HG03196 (cell line): ENCODE measurements around the gene FRMD4A.

ENCODE experiments used
- ATAC-seq: cut with Tn5 transposase; IDR thresholded peaks from one replicate; pipeline ENCODE4 v1.9.1; 2021; ENCODE audit not compliant: unreplicated experiment

The FRMD4A gene

GRCh38 chr10:13695588-13695987 is 635.1 kb downstream of the FRMD4A start:
- ATAC-seq = no peak

GRCh38 chr10:13693783-13694700 is 636.7 kb downstream of the FRMD4A start:
- no peak for ATAC-seq

DNA sequence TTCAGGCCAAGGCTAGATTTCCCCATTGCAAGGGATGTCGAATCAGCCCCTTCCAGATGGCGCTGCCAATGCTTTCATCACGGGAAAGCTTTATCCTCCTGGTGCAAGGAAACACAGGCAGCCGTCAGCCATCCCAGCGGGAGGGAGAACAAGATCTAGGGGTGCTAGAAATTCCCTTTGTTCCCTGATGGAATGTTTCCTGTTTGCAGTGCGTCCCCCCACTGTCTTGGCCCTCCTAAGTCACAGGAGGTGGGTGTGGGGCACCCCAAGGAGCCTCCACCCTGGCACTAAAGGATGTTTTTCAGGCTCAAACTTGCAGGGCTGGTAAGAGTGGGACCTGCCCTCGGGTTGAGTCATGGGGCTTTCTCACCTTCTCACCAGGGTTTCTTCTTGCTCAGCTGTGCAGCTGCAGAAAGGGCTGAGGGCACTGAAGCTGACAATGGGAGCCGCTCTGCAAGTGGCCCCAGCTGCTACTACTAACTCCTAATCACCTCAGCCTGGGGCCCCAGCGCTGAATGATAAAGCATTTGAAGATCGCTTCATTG is 640.4 kb downstream of the FRMD4A start:
- peak; percentile 60 for ATAC-seq

GRCh38 chr10:13686331-13686752 is 644.4 kb downstream of the FRMD4A start:
- ATAC-seq = no peak

GRCh38 chr10:13685885-13686284 is 644.8 kb downstream of the FRMD4A start:
- no peak for ATAC-seq

GRCh38 chr10:13684806-13685482 is 645.8 kb downstream of the FRMD4A start:
- no peak for ATAC-seq

GRCh38 chr10:13684252-13684791 is 646.4 kb downstream of the FRMD4A start:
- ATAC-seq = no peak

DNA sequence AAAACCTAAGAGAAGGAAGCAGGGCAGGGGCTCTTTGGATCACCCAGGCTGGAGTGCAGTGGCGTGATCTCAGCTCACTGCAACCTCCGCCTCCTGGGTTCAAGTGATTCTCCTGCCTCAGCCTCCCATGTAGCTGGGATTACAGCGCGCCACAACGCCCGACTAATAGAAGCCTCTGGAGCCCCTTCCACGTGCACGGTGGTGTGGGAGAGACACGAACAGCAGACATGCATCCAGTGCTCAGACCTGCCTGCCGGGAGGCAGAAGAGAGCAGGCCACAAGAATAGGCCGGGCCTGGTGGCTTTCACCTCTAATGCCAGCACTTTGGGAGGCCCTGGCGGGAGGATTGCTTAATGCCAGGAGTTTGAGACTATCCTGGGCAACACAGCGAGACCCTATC is 647.7 kb downstream of the FRMD4A start:
- no peak for ATAC-seq

GRCh38 chr10:13681960-13682359 is 648.8 kb downstream of the FRMD4A start:
- no peak for ATAC-seq

DNA sequence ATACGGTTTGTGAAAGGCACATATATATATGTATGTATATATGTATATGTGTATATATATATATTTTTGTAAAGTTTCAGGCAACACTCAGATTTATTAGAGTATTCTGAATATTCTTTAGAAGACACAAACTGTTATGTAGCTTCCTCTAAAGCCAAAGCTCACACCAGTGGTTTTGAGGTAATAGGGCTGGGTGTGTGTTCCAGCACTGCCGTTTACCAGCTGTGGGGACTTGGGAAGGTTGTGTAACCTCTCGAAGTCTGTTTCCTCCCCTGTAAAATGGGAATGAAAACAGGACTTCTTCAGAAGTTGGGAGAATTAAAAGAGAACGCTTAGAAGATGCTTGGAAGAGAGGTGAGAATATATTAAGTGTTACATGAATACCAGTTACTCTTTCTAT is 649.2 kb downstream of the FRMD4A start:
- ATAC-seq = no peak

GRCh38 chr10:13681095-13681494 is 649.6 kb downstream of the FRMD4A start:
- ATAC-seq = no peak

GRCh38 chr10:13678101-13678843 is 652.5 kb downstream of the FRMD4A start:
- ATAC-seq = no peak

- no peak for ATAC-seq
Measured at GRCh38 chr10:13674645-13675588, 655.8 kb downstream of the FRMD4A start.

DNA sequence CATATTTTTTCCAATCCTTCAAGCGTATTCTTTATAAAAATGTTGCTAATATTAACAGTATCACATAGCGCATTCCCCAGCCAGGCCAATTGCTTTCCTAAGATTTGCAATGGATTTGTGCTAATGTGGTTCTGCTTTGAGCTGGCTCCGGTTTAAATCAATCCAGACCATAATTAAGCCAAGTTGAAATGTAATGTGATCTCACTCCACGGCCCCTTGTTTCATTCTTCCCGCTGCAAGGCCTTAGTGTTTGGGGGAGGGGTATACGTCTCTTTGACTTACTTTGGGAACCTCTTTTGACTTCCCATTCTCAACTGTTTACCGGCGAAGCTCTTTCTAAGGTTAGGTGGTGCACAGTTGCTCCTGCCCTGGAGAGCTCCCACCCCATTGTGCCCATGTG is 657.6 kb downstream of the FRMD4A start:
- ATAC-seq = no peak

DNA sequence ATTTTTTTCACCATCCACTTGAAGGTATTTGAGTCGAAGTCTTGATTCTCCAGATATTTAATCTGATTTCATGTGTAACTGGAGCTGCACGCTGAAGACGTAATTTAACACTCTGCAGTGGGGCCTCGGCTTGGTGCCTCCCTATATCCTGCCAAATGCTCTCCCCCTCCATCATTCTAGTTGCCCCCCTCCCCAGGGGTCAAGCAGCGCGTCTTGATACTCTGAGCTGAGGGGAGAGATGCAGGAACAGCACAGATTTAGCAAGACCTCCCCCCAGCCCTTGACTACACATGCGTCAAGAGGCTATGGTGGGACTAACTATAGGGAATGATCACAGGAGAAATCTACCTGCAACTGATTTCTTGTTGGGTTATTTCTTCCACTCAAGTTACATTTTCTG is 658.2 kb downstream of the FRMD4A start:
- no peak for ATAC-seq

DNA sequence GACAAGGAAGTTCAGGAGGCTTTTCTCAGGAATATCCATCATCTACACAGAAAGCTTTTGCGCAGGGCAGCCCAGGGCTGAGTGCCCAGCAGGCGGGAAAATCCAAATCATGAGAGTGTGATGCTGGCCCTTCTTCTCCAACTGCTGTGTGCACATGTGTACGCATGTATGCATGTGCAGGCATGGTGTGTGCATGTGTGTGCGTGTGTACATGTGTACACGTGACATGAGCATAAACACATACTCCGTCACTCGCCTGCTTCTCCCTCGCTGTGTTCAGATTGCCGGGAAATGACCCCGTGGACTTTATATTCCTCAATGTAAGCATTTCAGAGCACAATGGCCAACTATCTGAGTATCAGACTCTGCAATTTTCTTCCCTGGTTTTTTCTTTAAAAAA is 658.8 kb downstream of the FRMD4A start:
- ATAC-seq = no peak

- no peak for ATAC-seq
Measured at GRCh38 chr10:13670311-13670710, 660.4 kb downstream of the FRMD4A start.

DNA sequence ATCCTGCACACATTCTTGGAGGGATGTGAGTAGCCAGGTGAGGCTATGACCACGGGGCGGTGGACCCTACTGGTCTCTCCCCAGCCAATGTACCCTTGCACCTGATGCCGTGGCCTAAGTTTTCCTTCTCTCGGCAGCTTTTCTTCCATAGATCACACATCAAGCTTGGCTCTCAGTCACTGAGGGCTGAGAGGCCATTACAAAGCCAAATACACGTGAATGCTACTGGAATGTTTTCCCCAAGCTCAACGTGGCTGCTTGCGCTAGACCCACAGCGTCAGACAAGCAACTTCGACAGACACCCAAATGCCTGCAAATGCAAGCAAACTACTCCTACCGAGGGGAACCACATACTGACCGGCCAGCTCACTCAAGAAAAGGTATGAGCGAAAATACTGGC is 660.8 kb downstream of the FRMD4A start:
- no peak for ATAC-seq

- ATAC-seq = no peak
Measured at GRCh38 chr10:13669182-13669855, 661.4 kb downstream of the FRMD4A start.
